NCI-H2196 treated with DMSO at 0.1 percent for 48 hours (cell line): ENCODE measurements around the gene ZCCHC17.
"Not testable (repeated sequence)": the region's sequence is repeated elsewhere in the genome, so short reads cannot be mapped to it uniquely, and the experiment has no call there.

Experiments used
- DNase-seq: peaks from one replicate; lab custom pipeline; 2025; ENCODE audit not compliant: unreplicated experiment; lab: John Stamatoyannopoulos, UW

Gene ZCCHC17

DNA sequence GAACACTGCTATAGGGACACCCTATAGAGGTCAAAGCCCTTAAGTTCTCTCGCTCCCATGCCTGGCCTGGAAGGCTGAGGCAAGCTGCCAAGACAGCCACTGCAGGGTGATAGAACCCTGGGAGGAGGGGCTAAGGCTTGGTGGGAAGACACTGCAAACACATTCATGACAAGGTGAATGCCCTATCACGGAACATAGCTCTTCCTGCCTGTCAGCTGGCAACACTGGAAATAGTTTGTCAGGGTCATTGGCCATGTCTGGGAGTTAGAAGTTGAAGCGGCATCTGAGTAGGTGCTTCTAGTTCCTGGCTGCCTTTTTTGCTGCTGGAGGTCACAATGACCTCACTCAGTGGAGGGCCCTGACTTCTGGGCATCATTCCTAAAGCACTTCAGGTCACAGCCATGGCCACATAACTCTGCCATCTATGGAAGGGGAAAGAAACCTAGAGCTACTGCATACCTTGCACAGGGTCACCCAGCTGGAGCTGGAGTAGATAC, 71.8 kb downstream of the ZCCHC17 start:
- DNase-seq = peak; percentile 49

DNA sequence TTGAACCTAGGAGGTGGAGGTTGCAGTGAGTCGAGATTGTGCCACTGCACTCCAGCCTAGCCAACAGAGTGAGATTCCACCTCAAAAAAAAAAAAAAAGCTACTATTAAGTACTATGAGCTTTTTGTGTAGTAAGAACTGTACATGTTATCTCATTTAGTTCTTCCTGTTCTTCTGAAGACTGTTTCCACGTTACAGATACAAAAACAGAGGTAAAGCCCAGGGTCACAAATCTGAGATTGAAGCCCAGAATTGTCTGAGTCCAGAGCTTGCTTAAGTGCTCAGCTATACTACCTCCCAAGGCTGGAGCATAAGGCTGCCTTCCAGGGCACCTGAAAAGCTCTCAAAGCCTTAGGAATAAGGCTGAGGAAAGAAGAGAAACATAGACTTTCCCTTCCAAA, 73.2 kb downstream of the ZCCHC17 start:
- DNase-seq = no peak

DNA sequence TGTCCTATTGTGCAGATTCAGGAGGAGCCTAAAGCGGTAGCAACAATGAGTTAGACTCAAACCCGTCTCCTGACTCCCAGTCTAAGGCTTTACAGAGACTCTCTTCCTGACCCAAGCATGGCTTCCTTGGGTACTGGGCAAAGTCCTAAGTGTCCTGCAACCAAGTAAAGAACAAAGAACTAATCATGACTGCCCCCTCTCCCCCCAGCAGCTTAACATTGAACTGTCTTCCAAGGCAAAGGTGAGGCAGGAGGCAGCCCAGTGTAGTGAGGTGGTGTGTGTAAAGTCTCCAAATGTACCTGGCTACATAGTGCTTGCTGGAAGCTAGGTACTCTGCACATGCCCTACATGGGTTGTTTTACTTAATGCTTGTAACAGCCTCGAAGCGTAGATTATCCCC, 73.7 kb downstream of the ZCCHC17 start:
- DNase-seq = no peak

DNA sequence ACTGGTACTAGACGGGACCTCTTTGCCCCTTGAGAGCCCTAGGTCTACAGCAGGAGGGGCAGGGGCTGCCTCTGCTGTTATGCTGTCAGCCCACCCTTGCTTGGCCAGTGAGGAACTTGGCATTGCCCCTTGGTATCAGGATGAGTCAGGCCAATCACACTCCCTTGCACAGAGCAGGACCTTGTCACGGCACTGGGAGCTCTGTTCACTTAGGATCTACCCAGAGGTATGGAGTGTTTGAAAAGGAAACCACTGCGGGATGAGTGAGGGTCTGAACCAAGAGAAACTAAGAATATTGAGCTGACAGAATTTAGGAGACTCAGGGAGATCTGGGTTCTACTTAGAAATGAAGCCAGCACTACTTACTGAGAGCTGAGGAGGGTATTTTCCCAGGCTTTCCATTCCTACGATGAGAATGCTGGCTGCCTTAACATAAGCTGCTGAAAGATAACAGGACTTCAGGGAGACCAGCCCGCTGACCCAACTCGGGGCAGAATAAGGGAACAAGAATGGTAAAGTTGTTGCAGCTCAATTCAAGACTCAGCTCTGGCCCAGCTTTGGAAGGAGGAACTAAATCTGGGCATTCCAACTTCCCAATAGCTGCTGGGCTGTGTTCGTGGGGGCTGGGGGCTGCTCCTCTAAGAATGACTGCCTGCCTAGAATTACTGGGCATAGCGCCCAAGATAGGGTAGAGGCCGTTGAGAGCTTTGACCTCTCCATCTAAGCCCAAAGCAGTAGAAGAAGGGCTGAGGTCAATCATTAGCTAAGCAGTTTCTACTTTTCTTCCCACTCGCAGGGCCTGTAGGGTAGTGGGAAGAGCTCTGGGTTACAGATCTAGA, 74.5 kb downstream of the ZCCHC17 start:
- no peak for DNase-seq

DNA sequence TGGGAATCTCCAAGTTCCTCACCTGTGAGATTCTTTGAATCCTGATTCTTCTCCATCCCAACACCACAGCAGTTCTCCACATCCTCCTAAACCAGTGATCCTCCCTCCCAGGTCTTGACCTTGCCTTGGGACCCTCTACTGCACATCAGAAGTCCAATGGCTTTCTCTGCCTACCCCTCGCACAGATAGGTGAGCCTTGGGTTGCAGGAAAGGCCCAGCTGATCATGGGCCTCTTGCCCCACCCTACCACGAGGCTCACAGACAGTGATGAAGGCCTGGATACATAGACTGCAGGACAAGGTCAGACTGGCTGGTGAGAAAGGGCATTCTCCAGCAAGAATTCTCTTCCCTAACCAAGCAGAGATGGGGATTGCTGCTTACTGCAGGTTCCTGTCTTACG, 75.2 kb downstream of the ZCCHC17 start:
- no peak for DNase-seq

DNA sequence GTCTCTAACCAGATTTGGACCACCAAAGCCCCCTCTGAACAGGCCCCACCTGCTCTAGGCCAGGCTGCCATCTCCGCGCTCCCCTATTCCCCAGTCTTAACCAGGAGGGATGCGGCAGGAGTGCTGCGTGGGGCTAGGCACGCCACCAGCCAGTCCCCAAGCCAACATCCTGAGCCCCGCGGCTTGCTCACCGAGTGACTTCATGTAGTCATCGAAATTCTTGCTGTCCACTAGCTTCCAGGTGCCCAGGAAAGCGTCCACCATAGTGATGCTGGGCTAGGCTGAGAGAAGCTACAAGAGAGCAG, 75.9 kb downstream of the ZCCHC17 start:
- no peak for DNase-seq

DNA sequence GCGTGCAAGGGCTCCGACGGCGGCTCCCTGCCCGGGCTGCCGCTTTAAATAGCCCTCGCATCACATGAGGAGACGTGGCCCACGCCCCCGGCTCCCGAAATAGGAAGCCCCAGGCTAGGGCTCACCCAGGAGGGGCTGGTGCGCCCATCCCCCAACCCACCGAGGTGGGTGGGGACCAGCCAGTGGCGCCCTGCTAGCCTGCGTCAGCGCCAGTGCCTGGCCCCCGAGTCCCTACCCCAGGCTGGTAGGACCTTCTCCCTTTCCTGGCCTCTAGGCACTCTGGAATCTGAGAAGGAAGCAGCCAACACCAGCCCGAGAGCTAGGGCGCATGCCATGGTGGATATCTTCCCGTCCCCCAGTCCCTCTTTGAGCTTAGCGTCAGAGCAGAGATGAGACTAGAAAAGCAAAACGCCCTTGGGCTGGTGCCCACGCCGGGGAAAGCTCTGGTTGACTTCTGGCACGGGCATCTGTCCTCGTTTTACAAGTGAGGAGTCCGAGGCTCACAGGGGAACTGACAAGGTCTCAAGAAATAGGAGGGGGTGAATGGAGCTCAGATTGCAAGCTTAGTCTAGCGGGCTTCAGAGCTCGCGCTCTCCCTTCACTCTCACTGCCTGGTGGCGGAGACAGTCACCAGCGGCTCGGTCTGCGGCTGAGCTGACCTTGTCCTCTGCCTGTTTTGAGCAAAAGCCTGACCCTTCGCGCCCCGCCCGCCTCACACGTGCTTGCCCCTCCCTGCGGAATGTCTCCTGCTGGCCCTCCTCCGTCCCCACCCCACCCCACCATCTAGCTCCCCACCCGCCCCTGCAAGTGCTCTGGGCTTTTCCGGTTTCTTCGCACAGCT, 76.4 kb downstream of the ZCCHC17 start, which contains the start of gene FABP3:
TSS of gene FABP3 (minus strand) at position 21 of the 841 bp plus-strand sequence. CDS start 62 bp downstream, outside the sequence.
- no peak for DNase-seq

DNA sequence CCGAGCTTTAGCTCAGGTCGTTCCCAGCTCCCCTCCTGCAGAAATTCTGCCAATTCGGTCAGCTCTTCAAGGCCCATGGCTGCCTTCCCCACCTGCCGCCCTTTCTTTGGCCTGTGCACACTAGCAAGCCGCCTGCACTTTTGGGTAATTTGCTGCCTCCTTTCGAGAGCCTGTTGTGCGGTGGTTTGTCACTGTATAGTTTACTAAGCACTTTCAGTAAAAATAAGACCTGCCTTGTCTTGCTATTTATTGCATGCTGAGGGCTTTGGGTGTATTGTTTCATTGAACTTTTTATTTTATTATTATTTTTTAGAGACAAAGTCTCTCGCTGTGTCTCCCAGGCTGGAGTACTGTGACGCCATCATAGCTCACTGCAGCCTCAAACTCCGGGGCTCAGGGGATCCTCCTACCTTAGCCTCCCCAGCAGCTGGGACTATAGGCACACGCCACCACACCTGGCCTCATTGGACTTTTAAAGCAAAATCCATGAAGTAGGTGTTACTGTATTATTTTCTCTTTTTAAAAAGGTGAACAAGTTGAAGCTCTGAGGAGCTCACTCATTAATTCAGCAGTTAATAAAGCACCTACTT, 77.2 kb downstream of the ZCCHC17 start:
- no peak for DNase-seq

DNA sequence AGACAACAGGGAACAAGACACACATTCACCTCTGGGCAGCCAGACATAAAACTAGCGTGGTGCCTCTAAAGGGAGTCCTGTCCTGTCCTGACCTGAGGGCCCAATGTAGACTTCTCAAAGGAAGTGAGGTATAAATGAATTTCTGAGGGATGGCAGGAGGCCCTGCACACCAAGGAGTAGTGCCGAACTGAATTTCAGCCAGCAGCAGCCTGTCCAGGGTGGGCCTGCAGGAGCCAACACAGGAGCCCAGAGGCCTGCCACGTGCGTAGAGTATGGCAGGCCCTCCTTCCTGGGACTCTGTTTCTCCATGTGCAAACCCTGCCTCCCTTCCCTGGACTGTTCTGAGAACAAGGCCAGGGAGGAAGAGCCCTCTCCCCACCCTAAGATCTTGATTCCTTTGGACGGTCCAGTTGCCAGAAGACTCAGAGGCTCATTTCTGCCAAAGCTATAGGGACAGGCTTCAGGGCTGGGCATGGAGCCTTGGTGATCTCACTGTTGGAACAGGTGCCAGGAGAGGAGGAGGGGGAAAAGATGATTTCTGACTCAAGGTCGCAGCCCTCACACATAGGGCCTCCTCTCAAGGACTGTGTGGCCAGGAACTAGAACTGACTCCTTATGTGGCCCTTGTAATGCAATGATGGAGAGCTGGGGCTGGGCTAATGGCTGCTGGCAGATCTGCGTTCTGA, 77.8 kb downstream of the ZCCHC17 start:
- DNase-seq = peak; percentile 20

DNA sequence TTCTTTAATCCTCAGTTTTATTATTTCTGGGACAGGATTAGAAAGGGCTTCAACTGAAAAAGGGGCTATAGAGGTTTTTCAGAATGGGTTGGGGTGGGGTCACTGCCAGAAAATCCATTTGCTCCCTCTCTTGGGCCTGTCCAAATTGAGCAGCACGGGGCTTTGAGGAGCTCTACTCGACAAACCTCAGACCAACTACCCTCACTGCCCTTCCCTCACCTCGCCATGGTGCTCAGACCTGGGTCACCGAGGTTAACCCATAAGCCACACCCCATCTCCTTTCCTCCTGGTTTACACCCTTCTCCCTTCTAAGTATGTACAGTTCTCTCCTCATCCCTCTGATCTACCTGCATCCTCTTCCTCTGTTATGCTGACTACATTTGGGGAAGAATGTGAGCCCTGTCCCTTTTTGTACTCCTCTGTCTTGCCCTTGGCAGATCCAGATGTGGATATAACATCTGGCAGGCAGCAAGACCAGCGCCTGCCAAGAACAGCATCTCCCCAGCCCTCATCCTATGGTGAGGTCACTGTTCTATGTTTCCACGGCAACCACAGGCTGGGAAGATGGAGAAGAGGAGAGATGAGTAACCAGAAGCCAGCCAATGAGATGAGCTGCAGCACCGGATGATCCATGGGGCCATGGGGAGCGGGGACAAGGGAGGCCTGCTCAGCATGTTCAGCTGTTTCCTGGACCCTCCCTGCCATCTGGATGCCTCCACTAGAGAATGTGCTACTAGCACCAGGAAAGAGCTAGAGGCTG, 79.7 kb downstream of the ZCCHC17 start:
- peak; percentile 43 for DNase-seq

DNA sequence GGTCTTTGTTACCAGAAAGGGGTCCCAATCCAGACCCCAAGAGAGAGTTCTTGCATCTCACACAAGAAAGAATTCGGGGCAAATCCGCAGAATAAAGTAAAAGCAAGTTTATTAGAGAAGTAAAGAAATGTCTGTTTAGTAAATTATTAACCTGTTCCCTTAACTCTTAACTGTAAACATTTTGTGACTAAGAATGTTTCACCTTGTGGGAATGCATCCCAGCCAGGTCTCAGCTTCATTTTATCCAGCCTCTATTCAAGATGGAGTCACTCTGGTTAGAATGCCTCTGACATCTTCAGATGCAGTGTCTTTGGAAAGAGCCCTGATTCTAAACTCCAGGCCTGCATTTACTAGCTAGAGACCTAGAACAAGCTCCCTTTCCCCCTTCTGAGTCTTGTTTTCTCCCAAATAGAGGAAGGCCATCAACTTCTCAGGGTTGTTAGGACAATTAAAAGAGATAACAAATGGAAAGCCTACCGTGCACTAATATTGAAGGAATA, 80.6 kb downstream of the ZCCHC17 start:
- DNase-seq = no peak

DNA sequence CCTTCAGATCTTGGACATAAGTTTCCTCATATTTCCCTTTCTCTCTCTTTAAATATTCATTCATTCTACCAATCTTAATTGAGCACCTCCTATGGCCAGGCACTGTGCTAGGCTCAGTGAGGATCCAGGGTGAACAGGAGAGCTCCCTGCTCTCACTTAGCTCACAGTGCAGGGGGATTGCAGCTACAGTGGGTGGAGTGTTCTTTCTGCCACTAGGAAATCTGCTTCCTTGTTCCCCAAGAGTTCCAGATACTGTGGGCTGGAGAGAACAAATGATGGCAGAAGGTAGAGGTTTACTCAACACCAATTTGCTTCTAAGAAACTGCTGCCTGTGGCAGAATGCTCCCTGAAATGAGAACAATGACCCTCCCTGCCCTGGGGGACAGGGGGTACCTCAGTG, 81.2 kb downstream of the ZCCHC17 start:
- no peak for DNase-seq

DNA sequence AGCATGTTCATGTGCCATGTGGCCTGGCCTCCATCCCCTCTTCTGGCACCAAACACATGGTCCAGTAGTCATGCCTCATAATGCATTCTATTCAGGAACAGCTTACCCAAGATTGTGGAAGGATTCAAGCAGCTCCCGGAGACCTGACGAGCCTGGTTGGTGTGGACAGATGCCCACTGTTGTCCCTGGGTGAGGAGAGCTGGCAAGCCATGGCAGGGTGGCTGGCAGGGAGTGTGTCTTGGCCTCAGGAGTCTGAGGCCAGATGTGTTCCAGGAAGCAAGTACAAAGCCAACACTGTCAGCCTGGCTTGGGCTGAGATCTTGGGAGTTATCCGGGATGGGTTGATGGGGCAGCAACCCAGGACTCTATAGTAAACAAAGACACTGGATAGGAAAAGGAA, 83.3 kb downstream of the ZCCHC17 start:
- DNase-seq = no peak

DNA sequence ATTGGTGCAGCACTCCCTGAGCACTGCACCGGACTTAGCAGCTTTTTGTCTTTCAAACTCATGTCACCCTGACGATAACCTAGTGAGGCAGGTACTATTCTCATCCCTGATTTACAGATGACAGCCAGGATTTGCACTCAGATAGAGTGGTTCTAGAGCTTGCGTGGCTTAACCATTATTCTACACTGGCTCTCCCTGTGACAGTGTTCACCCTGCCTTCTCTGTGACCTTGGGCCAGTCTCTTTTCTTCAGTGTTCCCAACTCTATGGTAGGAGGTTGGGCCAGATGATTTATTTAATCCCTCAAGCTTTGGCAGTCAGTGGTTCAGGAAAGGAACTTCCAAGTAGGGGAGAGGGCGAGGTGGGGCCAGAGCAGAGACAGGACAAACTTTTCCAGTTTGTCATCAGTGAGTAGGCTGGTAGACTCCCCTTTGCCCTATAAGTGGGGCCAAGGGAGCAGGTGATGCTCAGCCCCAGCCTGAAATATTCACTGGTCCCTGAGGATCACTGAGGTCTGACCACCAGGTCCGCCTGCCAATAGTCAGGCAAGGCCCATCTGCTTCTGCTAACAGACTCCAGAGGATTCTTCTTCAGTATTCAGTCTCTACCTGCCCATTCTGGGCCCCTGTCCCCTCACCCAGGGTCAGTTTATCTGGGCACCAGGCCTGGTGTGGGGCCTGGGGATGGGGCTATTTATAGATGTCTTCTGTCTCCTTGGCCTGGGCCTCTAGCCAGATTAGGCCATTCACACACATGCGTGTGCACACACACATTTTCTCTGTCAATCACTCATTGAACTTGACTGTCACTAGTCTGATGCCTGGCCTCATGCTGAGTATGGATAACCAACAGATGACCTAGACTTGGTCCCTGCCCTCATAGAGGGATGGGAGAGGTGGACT, 84.8 kb downstream of the ZCCHC17 start:
- DNase-seq = no peak

DNA sequence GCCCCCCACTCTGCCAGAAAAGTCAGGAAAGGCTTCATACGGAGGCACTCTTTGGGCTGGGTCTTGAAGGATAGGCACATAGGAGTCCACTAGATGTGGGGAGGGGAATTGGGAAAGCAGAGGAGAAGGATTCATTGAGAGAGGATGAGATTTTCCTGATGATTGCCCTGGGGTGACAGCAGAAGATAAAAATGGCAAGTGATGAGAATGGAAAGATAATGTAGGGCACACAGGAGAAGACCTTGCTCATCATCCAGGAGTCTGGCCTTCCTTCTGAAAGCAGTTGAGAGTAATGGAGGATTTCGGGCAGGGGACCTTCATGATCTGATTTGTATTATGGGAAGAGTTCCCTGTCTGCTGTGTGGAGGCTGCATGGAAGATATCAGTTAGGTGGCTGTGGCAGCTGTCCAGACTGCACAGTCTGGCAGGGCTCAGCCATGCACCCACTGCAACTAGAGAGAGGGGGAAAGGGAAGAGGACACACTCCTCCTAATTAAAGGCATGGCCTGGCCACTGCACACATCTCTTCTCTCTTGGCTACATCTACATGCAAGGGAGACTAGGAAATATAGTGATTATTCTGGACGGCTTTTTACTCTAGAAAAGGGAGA, 85.7 kb downstream of the ZCCHC17 start:
- DNase-seq = no peak

DNA sequence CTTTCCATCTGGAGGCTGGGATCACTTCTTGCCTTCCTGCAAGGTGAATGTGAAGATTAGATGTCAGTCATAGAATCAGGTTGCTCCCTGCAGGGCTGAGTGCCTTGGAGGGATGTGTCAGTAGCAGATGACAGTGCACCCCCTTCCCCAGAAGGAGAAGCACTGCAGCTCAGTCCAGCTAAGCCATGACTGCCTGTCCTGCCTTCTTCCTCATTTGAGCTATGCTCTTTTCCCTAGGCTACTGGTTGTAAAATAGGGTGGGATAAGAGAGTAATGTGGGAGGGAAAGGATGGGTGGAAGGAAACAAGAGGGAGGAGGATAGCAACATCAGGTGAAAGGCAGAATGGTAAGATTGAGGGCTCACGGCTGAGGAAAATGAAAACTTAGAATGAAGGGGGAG, 87.1 kb downstream of the ZCCHC17 start:
- no peak for DNase-seq

DNA sequence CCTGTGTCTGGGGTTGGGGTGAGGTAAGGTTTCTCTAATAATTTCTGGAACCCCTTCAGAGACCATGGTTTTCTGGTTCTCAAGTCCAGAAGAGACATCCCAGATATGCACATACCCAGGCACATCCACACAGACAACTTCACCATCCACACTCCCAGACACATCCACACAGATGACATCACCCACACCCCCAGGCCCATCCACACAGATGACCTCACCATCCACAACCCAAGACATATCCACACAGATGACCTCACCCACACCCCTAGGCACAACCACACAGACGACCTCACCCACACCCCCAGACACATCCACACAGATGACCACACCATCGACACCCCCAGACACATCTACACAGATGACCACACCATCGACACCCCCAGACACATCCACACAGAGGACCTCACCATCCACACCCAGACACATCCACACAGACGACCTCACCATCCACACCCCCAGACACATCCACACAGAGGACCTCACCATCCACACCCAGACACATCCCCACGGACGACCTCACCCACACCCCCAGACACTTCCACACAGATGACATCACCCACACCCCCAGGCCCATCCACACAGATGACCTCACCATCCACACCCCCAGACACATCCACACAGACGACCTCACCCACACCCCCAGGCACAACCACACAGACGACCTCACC, 89.9 kb downstream of the ZCCHC17 start:
- DNase-seq = not testable (repeated sequence)

DNA sequence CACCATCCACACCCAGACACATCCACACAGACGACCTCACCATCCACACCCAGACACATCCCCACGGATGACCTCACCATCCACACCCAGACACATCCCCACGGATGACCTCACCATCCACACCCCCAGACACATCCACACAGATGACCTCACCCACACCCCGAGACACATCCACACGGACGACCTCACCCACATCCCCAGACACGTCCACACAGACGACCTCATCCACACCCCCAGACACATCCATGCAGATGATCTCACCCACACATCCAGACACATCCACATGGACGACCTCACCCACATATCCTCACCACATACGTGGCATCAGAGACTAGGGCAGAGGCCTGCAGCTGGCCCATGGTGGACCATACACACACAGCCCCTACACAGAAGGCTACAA, 90.8 kb downstream of the ZCCHC17 start:
- no peak for DNase-seq
